ENCODE results near the gene PNPLA6. TPM values are rescaled to one million over a fixed set of nuclear protein-coding genes. Genes with fewer than 3 reads are reported as not detected.
A peak's percentile ranks its signal among the peaks of the same experiment; 100 is the strongest.

PNPLA6 gene
- total RNA-seq, 1 donor, result 106 TPM

- H3K4me3 ChIP-seq (ENCODE audit: low read depth, low read length), result peak overlapping the region; percentile 79
- peak; percentile 90 for DNase-seq (ENCODE audit: low read depth)
- no peak for TF ChIP-seq CTCF (IDR thresholded peaks at IDR 0.05; ENCODE audit: insufficient read depth, low read depth, low read length)
These were observed 20.3 kb upstream of the PNPLA6 start for GRCh38 chr19:7515110-7515644.

GRCh38 chr19:7515645-7516151 lies 19.8 kb upstream of the PNPLA6 start, which contains the start of gene ZNF358:
Gene ZNF358 (plus strand): TSS chr19:7516103. CDS start chr19:7519243, 3,140 bp downstream.
- no peak for TF ChIP-seq CTCF (IDR thresholded peaks at IDR 0.05; ENCODE audit: insufficient read depth, low read depth, low read length)
- H3K4me3 ChIP-seq (ENCODE audit: low read depth, low read length), result peak within 1 kb of the TSS; percentile 79
- peak; percentile 58 for DNase-seq (ENCODE audit: low read depth)

GRCh38 chr19:7516333-7516732 lies 19.2 kb upstream of the PNPLA6 start:
- peak overlapping the region; percentile 79 for H3K4me3 ChIP-seq (ENCODE audit: low read depth, low read length)
- DNase-seq (ENCODE audit: low read depth), result no peak
- no peak for TF ChIP-seq CTCF (IDR thresholded peaks at IDR 0.05; ENCODE audit: insufficient read depth, low read depth, low read length)

GRCh38 chr19:7516878-7517277 lies 18.6 kb upstream of the PNPLA6 start:
- H3K4me3 ChIP-seq (ENCODE audit: low read depth, low read length), result peak overlapping the region; percentile 79
- TF ChIP-seq CTCF (IDR thresholded peaks at IDR 0.05; ENCODE audit: insufficient read depth, low read depth, low read length), result no peak
- no peak for DNase-seq (ENCODE audit: low read depth)

GRCh38 chr19:7519361-7520130 lies 16.0 kb upstream of the PNPLA6 start:
- TF ChIP-seq CTCF (IDR thresholded peaks at IDR 0.05; ENCODE audit: insufficient read depth, low read depth, low read length), result no peak
- H3K4me3 ChIP-seq (ENCODE audit: low read depth, low read length), result no peak overlapping the region
- DNase-seq (ENCODE audit: low read depth), result no peak

- H3K4me3 ChIP-seq (ENCODE audit: low read depth, low read length), result no peak overlapping the region
- TF ChIP-seq CTCF (IDR thresholded peaks at IDR 0.05; ENCODE audit: insufficient read depth, low read depth, low read length), result no peak
- no peak for DNase-seq (ENCODE audit: low read depth)
These were observed 15.1 kb upstream of the PNPLA6 start for GRCh38 chr19:7520131-7521051.

All from fibroblast of villous mesenchyme (primary cell).